SU-DHL-6 (cell line): ENCODE results near the gene OTUD7B.

Source experiments
- H2AFZ ChIP-seq: fragments of 200-600 bp; sonication (generic); 2 replicates; pipeline ENCODE4 v1.6.1; 2014; ENCODE audit warnings: low read depth, mild to moderate bottlenecking, moderate library complexity, mixed read lengths, antibody characterized with exemption, low read length; ENCODE audit not compliant: severe bottlenecking
- H3F3A ChIP-seq: fragments of 200-600 bp; shearing (Covaris generic); 2 replicates; pipeline ENCODE4 v1.6.0; 2016; ENCODE audit warnings: antibody characterized with exemption, mild to moderate bottlenecking; ENCODE audit not compliant: insufficient read depth
- H3K27ac ChIP-seq: fragments of 200-600 bp; sonication (generic); 2 replicates; pipeline ENCODE4 v1.5.1; 2016; ENCODE audit warnings: low read depth, mild to moderate bottlenecking, low read length, moderate library complexity, mixed read lengths
- H3K27me3 ChIP-seq: fragments of 200-600 bp; sonication (generic), shearing (Covaris generic); 2 replicates; pipeline ENCODE4 v1.6.0; 2014; ENCODE audit warnings: mild to moderate bottlenecking, low read length
- H3K36me3 ChIP-seq: fragments of 200-600 bp; sonication (generic); 2 replicates; pipeline ENCODE4 v1.6.1; 2014; ENCODE audit warnings: mild to moderate bottlenecking, low read length, mixed read lengths
- H3K4me2 ChIP-seq: fragments of 300-600, 200-600 bp; shearing (Covaris generic), sonication (generic); 2 replicates; pipeline ENCODE4 v1.6.0; 2014; ENCODE audit warnings: low read length, low read depth, mild to moderate bottlenecking; ENCODE audit not compliant: poor library complexity, severe bottlenecking
- H3K4me3 ChIP-seq: fragments of 200-600 bp; sonication (generic); 2 replicates; pipeline ENCODE4 v1.5.1; 2014; ENCODE audit warnings: antibody characterized with exemption, low read length, mild to moderate bottlenecking, mixed read lengths; ENCODE audit not compliant: insufficient read depth, poor library complexity, severe bottlenecking
- H3K79me2 ChIP-seq: fragments of 200-600 bp; sonication (generic); 2 replicates; pipeline ENCODE4 v1.6.1; 2014; ENCODE audit warnings: mild to moderate bottlenecking, low read length, moderate library complexity; ENCODE audit not compliant: insufficient read depth
- H3K9ac ChIP-seq: fragments of 200-600 bp; sonication (generic); 2 replicates; pipeline ENCODE4 v1.7.0; 2014; ENCODE audit warnings: mild to moderate bottlenecking, low read length
- H3K9me2 ChIP-seq: fragments of 200-600 bp; sonication (generic); replicated peaks from 2 replicates; pipeline ENCODE4 v1.6.1; 2014; ENCODE audit warnings: low read length; ENCODE audit not compliant: insufficient read depth
- H3K9me3 ChIP-seq: fragments of 200-600 bp; sonication (generic); 2 replicates; pipeline ENCODE4 v1.6.1; 2014; ENCODE audit warnings: low read length, mixed read lengths; ENCODE audit not compliant: insufficient read depth
- H4K20me1 ChIP-seq: fragments of 200-600 bp; sonication (generic); 2 replicates; pipeline ENCODE4 v1.6.1; 2014; ENCODE audit warnings: low read depth, mild to moderate bottlenecking, antibody characterized with exemption, low read length, moderate library complexity, mixed read lengths
- CTCF ChIP-seq: fragments of 200-600 bp; sonication (generic); IDR thresholded peaks from one replicate; pipeline ENCODE4 v1.5.1; 2017; ENCODE audit warnings: antibody characterized with exemption, mild to moderate bottlenecking, low read length, moderate library complexity; ENCODE audit not compliant: insufficient read depth, poor library complexity, severe bottlenecking
- EZH2phosphoT487 ChIP-seq: fragments of 200-600 bp; sonication (generic), shearing (Covaris generic); conservative IDR thresholded peaks from 2 replicates; pipeline ENCODE4 v1.6.1; 2018; ENCODE audit warnings: mild to moderate bottlenecking, antibody characterized with exemption, low read length, moderate library complexity, mixed read lengths

Gene OTUD7B

GRCh38 chr1:149993764-149994163 is 16.8 kb downstream of the OTUD7B start:
- Histone ChIP-seq H3K9me2 (no peaks in the 10 kb centered on the region), H3K9ac (no peak overlapping the region), H2AFZ (no peak overlapping the region), H3K9me3 (no peaks in the 10 kb centered on the region), H3K4me2 (no peak overlapping the region), H3K36me3 (no peaks in the 10 kb centered on the region), H3K4me3 (no peak overlapping the region), H4K20me1 (peaks cover 6% of the 10 kb centered on the region), H3K27me3 (no peaks in the 10 kb centered on the region), H3K79me2 (no peaks in the 10 kb centered on the region), H3F3A (0 out of 2 replicates have a peak, but pooled peaks cover 2% of the 10 kb centered on the region), H3K27ac (no peak overlapping the region)
- TF ChIP-seq EZH2phosphoT487 = no peak
- TF ChIP-seq CTCF = no peak

GRCh38 chr1:149993181-149993580 is 17.3 kb downstream of the OTUD7B start:
- no peaks in the 10 kb centered on the region for H3K27me3 ChIP-seq
- H3K4me2 ChIP-seq = no peak overlapping the region

GRCh38 chr1:149987297-149987595 is 23.3 kb downstream of the OTUD7B start:
- Histone ChIP-seq H3F3A (no peaks in the 10 kb centered on the region), H3K9me2 (no peaks in the 10 kb centered on the region), H3K4me2 (no peak overlapping the region), H3K36me3 (no peaks in the 10 kb centered on the region), H3K9me3 (no peaks in the 10 kb centered on the region), H3K9ac (no peak overlapping the region), H3K4me3 (no peak overlapping the region), H2AFZ (no peak overlapping the region), H3K79me2 (no peaks in the 10 kb centered on the region), H3K27me3 (no peaks in the 10 kb centered on the region), H3K27ac (no peak overlapping the region), H4K20me1 (peaks cover 4% of the 10 kb centered on the region; the same call in 1 of the 2 replicates)
- TF ChIP-seq EZH2phosphoT487 (no peak), CTCF (no peak)

More at GRCh38 chr1:149993181-149993580, 17.3 kb downstream of the OTUD7B start:
- Histone ChIP-seq H3K36me3 (no peaks in the 10 kb centered on the region), H4K20me1 (peaks cover 4% of the 10 kb centered on the region), H3K4me3 (no peak overlapping the region), H3K9me2 (no peaks in the 10 kb centered on the region), H3K9me3 (no peaks in the 10 kb centered on the region), H2AFZ (no peak overlapping the region), H3F3A (0 out of 2 replicates have a peak, but pooled peaks cover 2% of the 10 kb centered on the region), H3K27ac (no peak overlapping the region), H3K79me2 (no peaks in the 10 kb centered on the region), H3K9ac (no peak overlapping the region)
- TF ChIP-seq CTCF (no peak), EZH2phosphoT487 (no peak)
